Lower leg skin (tissue), 3 donors: ENCODE results near the gene GTSE1.

Experiments
- CTCF ChIP-seq, 3 donors: fragments of 450-650 bp; IDR thresholded peaks; one replicate each; pipeline ENCODE4 v1.5.1; 2016; ENCODE audit warnings: antibody characterized with exemption in 3 of 3, mild to moderate bottlenecking in 3 of 3, moderate library complexity in 2 of 3
- POLR2A ChIP-seq, 2 donors: fragments of 450-650 bp; IDR thresholded peaks; one replicate each; pipeline ENCODE4 v1.6.1; 2016 to 2017; ENCODE audit warnings: antibody characterized with exemption in 2 of 2, mild to moderate bottlenecking in 1 of 2, moderate library complexity in 1 of 2

- no peak for TF ChIP-seq CTCF (IDR thresholded peaks at IDR 0.05)
- TF ChIP-seq POLR2A (IDR thresholded peaks at IDR 0.05): no peak
These were observed 74.1 kb downstream of the GTSE1 start for GRCh38 chr22:46370584-46371291.
